Neural progenitor cell (in vitro differentiated cells): Measurements from ENCODE around the gene SLC36A2. TPM values are rescaled to one million over a fixed set of nuclear protein-coding genes. Genes with fewer than 3 reads are reported as not detected.

ENCODE experiments used
- DNase-seq: peaks from one replicate; pipeline ENCODE4 v3.0.0-alpha.2; 2016; ENCODE audit warnings: low spot score
- H2AFZ ChIP-seq: fragments of 200-600 bp; sonication (generic); replicated peaks from 2 replicates; pipeline ENCODE4 v1.6.1; 2016; ENCODE audit warnings: antibody characterized with exemption
- H3F3A ChIP-seq: fragments of 200-600 bp; sonication (generic); 2 replicates; pipeline ENCODE4 v1.6.1; 2016; ENCODE audit warnings: antibody characterized with exemption, low read depth
- H3K27ac ChIP-seq: fragments of 200-600 bp; sonication (generic); 2 replicates; pipeline ENCODE4 v1.5.1; 2016; ENCODE audit warnings: mild to moderate bottlenecking
- H3K27me3 ChIP-seq: fragments of 200-600 bp; sonication (generic); 2 replicates; pipeline ENCODE4 v1.6.1; 2016; ENCODE audit warnings: mild to moderate bottlenecking, moderate library complexity
- H3K36me3 ChIP-seq: fragments of 200-600 bp; sonication (generic); 2 replicates; pipeline ENCODE4 v1.5.1; 2016
- H3K4me1 ChIP-seq: fragments of 200-600 bp; sonication (generic); 2 replicates; pipeline ENCODE4 v1.6.1; 2016; ENCODE audit warnings: mixed run types
- H3K4me2 ChIP-seq: fragments of 200-600 bp; sonication (generic); 2 replicates; pipeline ENCODE4 v1.6.1; 2016
- H3K4me3 ChIP-seq: fragments of 200-600 bp; sonication (generic); 2 replicates; pipeline ENCODE4 v1.5.1; 2016
- H3K79me2 ChIP-seq: fragments of 200-600 bp; sonication (generic); 2 replicates; pipeline ENCODE4 v1.6.1; 2016; ENCODE audit warnings: low read depth
- H3K9ac ChIP-seq: fragments of 200-600 bp; sonication (generic); 2 replicates; pipeline ENCODE4 v1.6.1; 2016
- H3K9me3 ChIP-seq: fragments of 200-600 bp; sonication (generic); 2 replicates; pipeline ENCODE4 v1.5.1; 2016; ENCODE audit warnings: low read depth
- H4K20me1 ChIP-seq: fragments of 200-600 bp; sonication (generic); 2 replicates; pipeline ENCODE4 v1.6.1; 2016; ENCODE audit warnings: low read depth
- H3K27ac Mint-ChIP-seq: 3 replicates; pipeline ENCODE4 v1.8.0; 2021; ENCODE audit warnings: mixed read lengths
- H3K27me3 Mint-ChIP-seq: 2 replicates; pipeline ENCODE4 v1.8.0; 2022; ENCODE audit warnings: low read depth, mild to moderate bottlenecking, inconsistent platforms, moderate library complexity, mixed read lengths; ENCODE audit not compliant: insufficient read depth
- H3K36me3 Mint-ChIP-seq: 3 replicates; pipeline ENCODE4 v1.8.0; 2021; ENCODE audit warnings: mixed read lengths
- H3K4me1 Mint-ChIP-seq: 3 replicates; pipeline ENCODE4 v1.8.0; 2021; ENCODE audit warnings: mixed read lengths
- H3K4me3 Mint-ChIP-seq: 3 replicates; pipeline ENCODE4 v1.8.0; 2021; ENCODE audit warnings: mild to moderate bottlenecking, moderate library complexity, mixed read lengths
- H3K9me3 Mint-ChIP-seq: 3 replicates; pipeline ENCODE4 v1.8.0; 2020; ENCODE audit warnings: mixed read lengths
- EZH2 ChIP-seq: fragments of 200-600 bp; sonication (generic); IDR thresholded peaks from 2 replicates; pipeline ENCODE4 v1.6.1; 2017; ENCODE audit warnings: antibody characterized with exemption, mild to moderate bottlenecking, moderate library complexity
- EZH2phosphoT487 ChIP-seq: fragments of 200-600 bp; sonication (generic); IDR thresholded peaks from 2 replicates; pipeline ENCODE4 v1.6.1; 2017; ENCODE audit warnings: antibody characterized with exemption
- total RNA-seq: library from RNA; depleted of rRNA; stranded (reverse); fragments of >200 nt; gene quantifications from 2 replicates; pipeline ENCODE4 v1.2.3, GENCODE V29; 2015; ENCODE audit warnings: low replicate concordance
- TF ChIP-seq, protein P1 (sequence below): fragments of 200-600 bp; sonication (generic); IDR thresholded peaks from 2 replicates; pipeline ENCODE4 v1.5.1; 2017; ENCODE audit warnings: antibody characterized with exemption, mild to moderate bottlenecking

SLC36A2 gene
- total RNA-seq, 1 donor from 2014 or later = not detected

DNA sequence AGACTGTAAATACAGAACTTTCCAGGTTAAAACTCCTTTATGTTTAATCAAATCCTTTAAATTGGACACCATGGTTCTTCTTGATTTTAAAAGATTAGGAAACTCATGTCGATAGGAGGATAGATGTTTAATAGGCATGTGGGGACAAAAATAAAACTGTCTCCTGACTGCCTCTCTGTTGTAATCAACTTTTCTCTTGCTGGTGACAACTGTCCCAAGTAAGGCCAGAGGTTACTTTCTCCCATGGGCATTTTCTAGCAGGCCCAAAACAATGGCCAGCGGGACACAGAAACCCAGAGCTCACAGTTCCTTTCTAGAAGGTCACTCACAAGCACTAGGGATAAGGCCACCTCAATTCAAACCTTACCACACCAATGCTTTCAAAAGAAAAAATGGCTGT is 14.5 kb downstream of the SLC36A2 start:
- H3K4me1 ChIP-seq = peaks cover 13% of the 10 kb centered on the region
- H4K20me1 ChIP-seq = no peaks in the 10 kb centered on the region
- Mint-ChIP-seq H3K4me3 (no peak overlapping the region), H3K36me3 (no peaks in the 10 kb centered on the region), H3K27ac (no peak overlapping the region), H3K4me1 (no peaks in the 10 kb centered on the region), H3K27me3 (no peaks in the 10 kb centered on the region), H3K9me3 (peaks cover 2% of the 10 kb centered on the region)
- no peak overlapping the region for H2AFZ ChIP-seq
- H3K4me2 ChIP-seq = no peak overlapping the region
- no peaks in the 10 kb centered on the region for H3K79me2 ChIP-seq
- no peak overlapping the region for H3K9ac ChIP-seq
- no peak for DNase-seq
- no peak overlapping the region for H3K4me3 ChIP-seq
- no peaks in the 10 kb centered on the region for H3K9me3 ChIP-seq
- TF ChIP-seq, protein P1, sequence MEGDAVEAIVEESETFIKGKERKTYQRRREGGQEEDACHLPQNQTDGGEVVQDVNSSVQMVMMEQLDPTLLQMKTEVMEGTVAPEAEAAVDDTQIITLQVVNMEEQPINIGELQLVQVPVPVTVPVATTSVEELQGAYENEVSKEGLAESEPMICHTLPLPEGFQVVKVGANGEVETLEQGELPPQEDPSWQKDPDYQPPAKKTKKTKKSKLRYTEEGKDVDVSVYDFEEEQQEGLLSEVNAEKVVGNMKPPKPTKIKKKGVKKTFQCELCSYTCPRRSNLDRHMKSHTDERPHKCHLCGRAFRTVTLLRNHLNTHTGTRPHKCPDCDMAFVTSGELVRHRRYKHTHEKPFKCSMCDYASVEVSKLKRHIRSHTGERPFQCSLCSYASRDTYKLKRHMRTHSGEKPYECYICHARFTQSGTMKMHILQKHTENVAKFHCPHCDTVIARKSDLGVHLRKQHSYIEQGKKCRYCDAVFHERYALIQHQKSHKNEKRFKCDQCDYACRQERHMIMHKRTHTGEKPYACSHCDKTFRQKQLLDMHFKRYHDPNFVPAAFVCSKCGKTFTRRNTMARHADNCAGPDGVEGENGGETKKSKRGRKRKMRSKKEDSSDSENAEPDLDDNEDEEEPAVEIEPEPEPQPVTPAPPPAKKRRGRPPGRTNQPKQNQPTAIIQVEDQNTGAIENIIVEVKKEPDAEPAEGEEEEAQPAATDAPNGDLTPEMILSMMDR = no peak
- TF ChIP-seq EZH2 = no peak
- TF ChIP-seq EZH2phosphoT487 = no peak
- H3K36me3 ChIP-seq = no peaks in the 10 kb centered on the region
- H3K27ac ChIP-seq = no peak overlapping the region
- H3F3A ChIP-seq = no peaks in the 10 kb centered on the region
- H3K27me3 ChIP-seq = no peaks in the 10 kb centered on the region

DNA sequence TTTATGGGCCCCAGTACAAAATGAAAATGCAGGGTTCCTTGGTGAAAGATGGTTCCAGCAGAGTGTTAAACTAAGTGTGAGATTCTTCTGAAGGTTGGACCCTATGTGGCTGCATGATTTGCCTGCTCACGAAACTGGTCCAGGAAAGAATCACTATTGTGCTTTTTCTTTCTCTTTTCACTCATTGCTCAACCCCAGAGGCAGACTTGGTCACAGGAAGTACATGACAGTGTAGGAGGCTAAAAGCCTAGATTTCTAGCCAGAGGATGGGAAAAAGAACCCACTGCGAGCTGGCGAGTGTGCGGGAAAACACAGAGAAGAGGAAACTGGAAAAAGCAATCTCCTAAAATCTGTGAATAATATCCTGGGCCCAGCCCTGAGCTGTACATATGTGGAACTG is 18.6 kb downstream of the SLC36A2 start:
- H3K27ac ChIP-seq = no peak overlapping the region
- H3K4me3 Mint-ChIP-seq = no peak overlapping the region
- no peaks in the 10 kb centered on the region for H3K4me1 Mint-ChIP-seq
- H3K36me3 Mint-ChIP-seq = no peaks in the 10 kb centered on the region
- H3K27me3 ChIP-seq = no peaks in the 10 kb centered on the region
- H3K9me3 Mint-ChIP-seq = no peaks in the 10 kb centered on the region
- H4K20me1 ChIP-seq = no peaks in the 10 kb centered on the region
- H3K4me1 ChIP-seq = no peaks in the 10 kb centered on the region
- peak overlapping the region; percentile 38 for H2AFZ ChIP-seq
- no peak overlapping the region for H3K9ac ChIP-seq
- no peaks in the 10 kb centered on the region for H3K9me3 ChIP-seq
- H3K27me3 Mint-ChIP-seq = peaks cover 4% of the 10 kb centered on the region
- no peaks in the 10 kb centered on the region for H3F3A ChIP-seq
- H3K36me3 ChIP-seq = no peaks in the 10 kb centered on the region
- no peak for DNase-seq
- no peaks in the 10 kb centered on the region for H3K79me2 ChIP-seq
- TF ChIP-seq EZH2phosphoT487 (no peak), EZH2 (no peak)
- TF ChIP-seq, protein P1 = no peak
- no peak overlapping the region for H3K4me2 ChIP-seq
- no peak overlapping the region for H3K4me3 ChIP-seq
- no peak overlapping the region for H3K27ac Mint-ChIP-seq

GRCh38 chr5:151327585-151327984 is 19.8 kb downstream of the SLC36A2 start:
- Histone ChIP-seq H3K27ac (no peak overlapping the region), H2AFZ (no peak overlapping the region), H3K4me3 (no peak overlapping the region), H3K36me3 (no peaks in the 10 kb centered on the region), H3K4me1 (no peaks in the 10 kb centered on the region), H3K4me2 (no peak overlapping the region), H3K27me3 (no peaks in the 10 kb centered on the region), H4K20me1 (no peaks in the 10 kb centered on the region), H3K79me2 (no peaks in the 10 kb centered on the region), H3K9ac (no peak overlapping the region), H3F3A (no peaks in the 10 kb centered on the region), H3K9me3 (no peaks in the 10 kb centered on the region)
- H3K4me3 Mint-ChIP-seq = no peak overlapping the region
- TF ChIP-seq, protein P1 = no peak
- no peak for TF ChIP-seq EZH2phosphoT487
- no peak for TF ChIP-seq EZH2
- no peak for DNase-seq
- H3K4me1 Mint-ChIP-seq = peaks cover 1% of the 10 kb centered on the region
- H3K9me3 Mint-ChIP-seq = peaks cover 2% of the 10 kb centered on the region
- no peaks in the 10 kb centered on the region for H3K36me3 Mint-ChIP-seq
- H3K27me3 Mint-ChIP-seq = peaks cover 4% of the 10 kb centered on the region
- no peak overlapping the region for H3K27ac Mint-ChIP-seq
